Activated CD4-positive, alpha-beta T cell treated with anti-CD3 and anti-CD28 coated beads for 4 hours (primary cell): ENCODE results near the gene SKP2.
"Not testable (repeated sequence)": the region's sequence is repeated elsewhere in the genome, so short reads cannot be mapped to it uniquely, and the experiment has no call there.

ENCODE experiments used
- DNase-seq, 2 donors: peaks; one replicate each; pipeline ENCODE4 v3.0.0-alpha.2; 2020

SKP2 gene

GRCh38 chr5:36158144-36158543 is 6.2 kb downstream of the SKP2 start:
- no peak for DNase-seq

GRCh38 chr5:36160617-36161016 is 8.7 kb downstream of the SKP2 start:
- no peak for DNase-seq

DNA sequence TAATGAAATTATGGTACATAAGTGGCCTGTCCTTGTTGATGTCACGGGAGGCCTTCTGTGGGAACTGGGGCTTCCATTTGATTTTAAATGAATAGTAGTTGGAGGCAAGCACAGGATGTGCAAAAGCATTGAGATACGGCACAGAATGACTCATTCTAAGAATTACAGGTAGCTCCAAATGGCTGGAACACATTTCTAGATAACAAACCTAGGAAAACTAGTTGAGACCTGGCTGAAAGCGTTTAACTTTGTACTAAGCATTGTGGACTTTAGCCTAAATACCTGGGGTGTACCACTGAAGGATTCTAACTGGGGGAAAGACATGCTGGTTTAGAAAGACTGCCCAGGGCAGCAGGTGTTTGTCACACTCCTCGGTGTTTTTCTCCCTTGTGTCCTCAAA is 9.4 kb downstream of the SKP2 start:
- DNase-seq, result no peak

DNA sequence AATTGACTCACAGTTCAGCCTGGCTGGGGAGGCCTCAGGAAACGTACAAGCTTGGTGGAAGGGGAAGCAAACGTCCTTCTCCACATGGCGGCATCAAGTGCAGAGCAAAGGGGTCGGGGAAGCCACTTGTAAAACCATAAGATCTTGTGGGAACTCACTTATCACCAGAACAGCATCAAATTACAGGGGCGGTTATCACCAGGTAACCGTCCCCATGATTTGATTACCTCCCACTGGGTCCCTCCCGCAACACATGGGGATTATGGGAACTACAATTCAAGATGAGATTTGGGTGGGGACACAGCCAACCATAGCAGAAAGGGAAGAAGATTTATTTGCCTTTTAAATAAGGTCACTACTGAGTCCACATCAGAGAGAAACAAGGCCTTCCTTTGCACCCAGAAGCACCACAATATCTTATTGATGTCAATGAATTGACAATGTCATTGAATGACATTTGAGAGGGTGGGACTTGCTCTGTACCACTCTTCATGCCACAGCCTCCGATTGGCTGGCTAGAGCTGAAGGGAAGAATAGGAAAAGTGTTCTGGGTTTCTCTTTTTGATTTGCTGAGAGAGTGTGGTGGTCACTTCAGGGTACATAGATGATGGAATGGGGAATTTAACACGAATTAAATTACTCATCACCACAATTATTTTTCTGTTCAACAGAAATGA is 11.0 kb downstream of the SKP2 start:
- DNase-seq, result no peak

GRCh38 chr5:36164461-36164860 is 12.6 kb downstream of the SKP2 start:
- no peak for DNase-seq

DNA sequence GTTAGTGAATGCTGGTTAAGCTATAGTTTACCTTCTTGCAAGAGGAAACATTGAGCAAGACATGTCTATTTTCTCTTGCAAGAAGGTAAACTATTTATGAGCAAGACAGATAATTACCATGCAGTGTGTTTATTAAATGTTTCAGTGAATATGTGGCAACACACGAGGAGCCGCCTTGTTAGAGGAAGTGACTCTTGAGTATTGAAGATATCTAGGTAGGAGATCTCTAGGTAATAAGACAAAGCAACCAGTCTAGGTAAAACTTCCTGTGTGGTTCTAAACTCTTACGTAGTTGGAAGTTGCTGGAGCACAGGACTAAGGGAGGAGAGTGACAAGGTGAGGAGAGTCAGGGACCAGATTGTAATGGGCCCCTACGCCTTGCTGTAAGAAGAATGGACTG is 16.8 kb downstream of the SKP2 start:
- no peak for DNase-seq

GRCh38 chr5:36170832-36171424 is 19.0 kb downstream of the SKP2 start:
- no peak for DNase-seq

DNA sequence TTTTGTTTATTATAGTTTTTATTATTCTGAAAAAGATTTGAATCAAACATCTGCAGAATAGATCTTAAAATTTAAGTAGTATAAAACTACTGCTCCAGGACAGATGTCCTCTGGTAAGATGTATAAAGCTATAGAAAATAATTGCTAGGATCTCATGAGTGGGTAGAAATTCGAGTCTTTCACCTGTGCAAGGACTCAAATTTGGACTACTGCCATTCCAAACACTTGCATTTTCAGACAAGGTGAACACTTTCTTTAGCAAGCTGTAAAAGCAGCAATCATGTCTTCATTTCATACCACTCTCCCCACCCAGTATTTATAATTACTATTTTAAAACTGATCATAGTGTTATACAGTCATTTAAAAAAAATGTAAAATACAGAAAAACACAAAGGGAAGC is 20.7 kb downstream of the SKP2 start:
- DNase-seq, result no peak

DNA sequence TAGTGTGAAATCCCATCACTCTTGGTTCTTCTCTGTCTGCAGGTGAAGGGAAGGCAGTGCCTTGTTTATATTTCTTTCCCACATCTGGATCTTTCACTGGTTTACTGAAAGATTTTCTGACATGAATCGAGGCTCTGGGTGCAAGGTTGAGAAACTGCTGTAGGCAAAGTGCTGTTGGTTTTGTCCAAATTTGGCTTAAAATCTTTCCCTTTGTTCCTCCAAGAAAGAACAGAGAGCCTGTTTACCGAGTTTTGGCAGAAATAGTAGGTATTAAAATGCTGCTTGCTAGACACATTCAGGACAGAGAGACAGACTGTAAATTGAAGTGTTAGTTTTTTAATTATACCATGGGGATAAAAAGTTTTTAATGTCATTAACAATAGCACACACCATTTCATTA is 21.5 kb downstream of the SKP2 start:
- no peak for DNase-seq

DNA sequence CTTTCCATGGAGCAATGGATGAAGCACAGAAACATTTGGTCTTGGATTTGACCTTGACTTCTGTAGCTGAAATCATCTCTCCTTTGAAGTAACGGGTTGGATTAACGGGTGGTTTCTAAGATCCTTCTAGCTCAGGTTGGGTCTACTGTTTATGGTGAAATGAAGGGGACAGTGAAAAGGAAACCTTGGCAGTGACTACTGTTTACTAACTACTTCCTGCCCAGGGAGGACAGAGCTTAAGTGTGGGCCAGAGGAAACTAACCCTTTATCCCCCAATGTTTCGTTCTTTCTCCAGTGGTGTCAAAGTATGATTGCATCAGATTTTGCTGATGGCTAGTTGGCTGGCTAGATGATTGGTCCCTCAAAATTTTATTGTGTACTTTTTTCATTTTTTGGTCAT is 22.2 kb downstream of the SKP2 start:
- no peak for DNase-seq

- DNase-seq, result no peak
Measured at GRCh38 chr5:36175043-36175442, 23.1 kb downstream of the SKP2 start.

DNA sequence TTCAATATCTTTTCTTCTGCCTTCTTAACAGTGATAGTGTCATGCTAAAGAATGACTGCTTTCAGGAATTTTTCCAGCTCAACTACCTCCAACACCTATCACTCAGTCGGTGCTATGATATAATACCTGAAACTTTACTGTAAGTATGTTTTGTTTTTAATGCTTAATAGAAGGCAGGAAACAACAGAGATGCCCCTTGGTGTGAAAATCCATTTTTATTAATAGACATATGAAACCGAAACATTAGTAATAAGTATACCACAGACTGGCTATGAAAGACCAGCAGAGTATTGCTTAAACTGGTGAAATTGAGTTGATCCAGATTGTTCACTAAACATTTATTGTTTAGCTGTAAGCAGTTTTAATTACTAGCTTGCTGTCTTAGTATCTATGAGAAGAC is 25.2 kb downstream of the SKP2 start:
- no peak for DNase-seq

- DNase-seq, result no peak
Measured at GRCh38 chr5:36177715-36178523, 26.0 kb downstream of the SKP2 start.

GRCh38 chr5:36178524-36178890 is 26.6 kb downstream of the SKP2 start:
- DNase-seq, result no peak

DNA sequence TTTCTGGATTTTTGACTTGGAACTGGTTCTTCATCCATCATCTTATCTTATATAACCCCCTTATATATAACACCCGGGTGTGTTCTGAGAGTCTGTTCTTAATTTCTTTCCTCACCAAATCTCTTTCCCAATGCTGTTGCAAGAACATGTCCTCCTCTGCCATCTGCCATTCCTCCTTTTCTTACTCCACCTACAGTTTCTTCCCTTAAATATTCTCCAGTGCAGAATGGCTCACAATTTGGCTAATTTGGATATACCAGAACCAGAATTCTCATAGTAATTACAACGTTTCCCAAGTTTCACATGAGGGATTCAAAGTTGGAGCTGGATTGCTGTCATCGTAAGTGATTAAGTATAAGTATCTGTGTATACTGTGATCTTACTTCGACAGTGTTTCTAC is 28.0 kb downstream of the SKP2 start:
- DNase-seq, result no peak

GRCh38 chr5:36180556-36181350 is 28.8 kb downstream of the SKP2 start:
- no peak for DNase-seq

DNA sequence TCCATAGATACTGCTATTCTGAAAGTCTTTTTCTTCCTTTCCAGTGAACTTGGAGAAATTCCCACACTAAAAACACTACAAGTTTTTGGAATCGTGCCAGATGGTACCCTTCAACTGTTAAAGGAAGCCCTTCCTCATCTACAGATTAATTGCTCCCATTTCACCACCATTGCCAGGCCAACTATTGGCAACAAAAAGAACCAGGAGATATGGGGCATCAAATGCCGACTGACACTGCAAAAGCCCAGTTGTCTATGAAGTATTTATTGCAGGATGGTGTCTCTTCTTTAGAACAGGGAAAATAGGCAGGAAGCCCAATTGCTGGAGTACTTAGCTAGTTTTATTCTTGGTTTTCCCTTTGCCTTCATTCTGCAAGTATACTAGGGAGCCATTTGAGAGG is 29.9 kb downstream of the SKP2 start:
- no peak for DNase-seq

DNA sequence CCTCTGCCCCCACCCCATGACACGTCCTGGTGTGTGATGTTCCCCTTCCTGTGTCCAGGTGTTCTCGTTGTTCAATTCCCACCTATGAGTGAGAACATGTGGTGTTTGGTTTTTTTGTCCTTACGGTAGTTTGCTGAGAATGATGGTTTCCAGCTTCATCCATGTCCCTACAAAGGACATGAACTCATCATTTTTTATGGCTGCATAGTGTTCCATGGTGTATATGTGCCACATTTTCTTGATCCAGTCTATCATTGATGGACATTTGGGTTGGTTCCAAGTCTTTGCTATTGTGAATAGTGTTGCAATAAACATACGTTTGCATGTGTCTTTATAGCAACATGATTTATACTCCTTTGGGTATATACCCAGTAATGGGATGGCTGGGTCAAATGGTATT is 32.5 kb downstream of the SKP2 start:
- not testable (repeated sequence) for DNase-seq

DNA sequence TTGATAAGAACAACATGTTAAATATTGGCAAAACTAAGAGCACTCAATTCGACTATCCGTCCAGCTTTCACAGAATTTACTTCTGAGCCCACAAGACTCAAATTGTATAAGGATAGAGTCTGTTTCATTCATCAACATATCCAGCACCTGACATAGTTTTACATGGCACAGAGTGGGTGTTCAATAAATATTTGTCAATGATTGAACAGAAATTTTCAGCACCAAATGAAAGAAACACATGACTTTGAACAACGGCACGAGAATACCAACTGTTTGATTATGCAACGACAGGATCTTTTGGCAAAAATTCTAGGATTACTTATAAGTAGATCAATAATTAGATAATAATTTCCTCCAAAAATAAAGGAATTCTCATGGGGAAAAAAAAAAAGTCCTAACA is 41.8 kb downstream of the SKP2 start:
- no peak for DNase-seq

- DNase-seq, result no peak
Measured at GRCh38 chr5:36198281-36198680, 46.4 kb downstream of the SKP2 start.

- not testable (repeated sequence) for DNase-seq
Measured at GRCh38 chr5:36198783-36199182, 46.9 kb downstream of the SKP2 start.

DNA sequence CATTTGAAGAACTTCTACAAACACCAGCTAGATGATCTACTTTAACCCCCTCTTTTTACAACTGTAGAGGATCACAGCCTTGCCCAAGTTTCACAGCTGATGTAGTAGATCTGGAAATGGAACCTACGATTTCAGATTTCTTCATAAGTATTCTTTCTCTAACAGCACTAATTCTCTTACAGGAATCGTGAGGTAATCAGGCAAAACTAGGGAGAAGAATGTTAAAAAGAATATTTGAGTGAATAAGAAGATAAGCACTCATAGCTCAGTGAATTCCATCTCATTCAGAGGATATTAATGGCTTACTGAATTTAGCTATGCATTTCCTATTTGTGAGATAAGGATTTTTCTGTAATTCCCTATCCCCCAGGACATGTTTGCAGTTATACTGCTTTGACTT is 47.7 kb downstream of the SKP2 start:
- DNase-seq, result no peak

DNA sequence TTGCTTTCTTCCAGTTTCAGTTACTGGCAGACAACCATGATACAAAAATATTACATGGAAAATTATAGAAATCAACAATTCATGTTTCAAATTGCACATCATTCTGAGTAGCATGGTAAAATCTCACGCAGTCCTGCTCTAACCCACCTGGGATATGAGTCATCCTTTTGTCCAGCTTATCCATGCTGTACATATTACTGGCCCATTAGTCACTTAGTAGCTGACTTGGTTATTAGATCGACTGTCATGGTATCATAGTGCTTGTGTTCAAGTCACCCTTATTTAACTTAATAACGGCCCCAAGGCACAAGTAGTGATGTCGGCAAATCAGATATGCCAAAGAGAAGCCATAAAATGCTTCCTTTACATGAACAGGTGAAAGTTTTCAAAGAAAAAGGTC is 48.6 kb downstream of the SKP2 start:
- DNase-seq, result no peak
